IPS DF 4.7 (cell line): ENCODE data around the gene ASPA.
"Not testable (repeated sequence)": the region's sequence is repeated elsewhere in the genome, so short reads cannot be mapped to it uniquely, and the experiment has no call there.

Experiments
- DNase-seq: peaks from one replicate; pipeline ENCODE4 v3.0.0-alpha.2; 2013; ENCODE audit warnings: low spot score; ENCODE audit errors: extremely low read depth

ASPA gene

DNA sequence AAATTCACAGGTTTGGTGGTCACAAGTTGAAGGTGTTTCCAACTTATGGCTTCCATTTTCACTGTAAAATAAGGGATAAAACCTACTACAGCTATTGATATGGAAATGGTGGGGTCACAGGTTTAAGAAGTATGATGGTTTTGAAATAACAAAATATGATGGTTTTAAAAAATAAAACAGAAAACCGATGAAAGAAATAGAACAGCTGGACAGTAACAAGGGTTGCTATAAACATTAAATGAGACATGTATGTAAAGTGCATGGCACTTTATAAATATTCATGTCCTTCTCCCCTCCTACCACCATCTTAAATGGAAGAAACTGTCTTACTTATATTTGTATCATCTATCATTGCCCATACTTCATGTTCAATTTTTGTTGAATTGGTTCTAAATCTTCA is 31.3 kb downstream of the ASPA start:
- DNase-seq: no peak

DNA sequence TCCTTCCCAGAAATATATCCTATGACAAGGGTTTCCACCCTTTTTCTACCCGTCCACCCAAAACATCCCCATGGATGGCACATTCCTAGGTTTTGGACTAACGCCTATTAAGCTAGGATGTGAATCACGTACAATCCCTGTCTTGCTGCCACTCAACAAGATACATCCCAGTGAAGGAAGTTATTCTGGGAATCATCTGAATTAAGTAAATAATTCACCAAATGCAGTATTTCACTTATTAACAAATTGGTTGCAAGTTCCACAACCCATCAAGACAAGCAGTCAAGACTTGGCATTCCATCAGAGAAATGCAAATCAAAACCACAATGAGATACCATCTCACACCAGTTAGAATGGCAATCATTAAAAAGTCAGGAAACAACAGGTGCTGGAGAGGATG is 32.1 kb downstream of the ASPA start:
- DNase-seq: no peak

DNA sequence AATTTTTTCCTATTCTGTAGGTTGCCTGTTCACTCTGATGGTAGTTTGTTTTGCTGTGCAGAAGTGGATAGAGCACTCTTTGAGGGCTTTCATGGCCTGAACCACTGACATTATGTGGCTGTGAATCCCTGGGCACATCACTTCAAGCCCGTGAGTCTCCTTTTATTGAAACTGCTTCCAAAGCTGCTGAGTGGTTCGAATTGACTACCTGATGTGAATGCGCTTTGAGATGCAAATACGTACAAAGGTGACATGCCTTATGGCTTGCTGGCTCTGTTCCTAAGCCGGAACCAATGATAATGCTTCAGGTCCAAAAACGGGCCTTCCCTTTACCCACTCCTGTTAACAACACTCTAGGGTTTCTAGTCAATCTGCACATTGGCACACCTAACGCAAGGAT is 34.3 kb downstream of the ASPA start:
- no peak for DNase-seq

DNA sequence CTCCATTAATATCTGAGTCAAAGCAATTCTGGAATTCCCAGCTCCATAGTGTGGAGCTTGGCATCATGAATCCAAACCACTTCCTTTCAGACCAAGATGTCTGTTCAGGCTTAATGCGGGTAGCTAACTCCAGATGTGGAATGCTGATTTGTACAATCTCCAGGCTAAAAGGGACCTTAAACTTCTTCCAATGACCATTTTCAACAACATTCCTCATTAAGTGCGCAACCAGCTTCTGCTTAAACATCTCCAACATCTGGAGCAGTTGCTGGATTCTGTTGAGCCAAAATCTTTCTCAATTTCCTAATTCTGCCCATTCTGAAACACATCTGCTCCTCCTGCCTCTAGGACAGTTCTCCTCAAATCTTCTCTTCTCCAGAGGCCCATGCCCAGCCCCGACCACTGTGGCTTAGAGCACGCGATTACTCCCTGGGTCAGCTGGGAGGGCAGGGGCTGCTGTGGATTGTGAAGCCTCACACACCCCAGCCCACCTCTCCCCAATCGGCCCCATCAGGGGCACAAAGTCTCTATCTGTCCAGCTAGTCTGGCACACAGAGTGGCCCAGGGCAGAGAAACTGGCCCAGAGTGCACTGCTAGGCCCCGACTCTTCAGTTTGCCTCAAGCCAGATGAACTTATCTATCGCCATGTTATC is 36.2 kb downstream of the ASPA start:
- DNase-seq: no peak

DNA sequence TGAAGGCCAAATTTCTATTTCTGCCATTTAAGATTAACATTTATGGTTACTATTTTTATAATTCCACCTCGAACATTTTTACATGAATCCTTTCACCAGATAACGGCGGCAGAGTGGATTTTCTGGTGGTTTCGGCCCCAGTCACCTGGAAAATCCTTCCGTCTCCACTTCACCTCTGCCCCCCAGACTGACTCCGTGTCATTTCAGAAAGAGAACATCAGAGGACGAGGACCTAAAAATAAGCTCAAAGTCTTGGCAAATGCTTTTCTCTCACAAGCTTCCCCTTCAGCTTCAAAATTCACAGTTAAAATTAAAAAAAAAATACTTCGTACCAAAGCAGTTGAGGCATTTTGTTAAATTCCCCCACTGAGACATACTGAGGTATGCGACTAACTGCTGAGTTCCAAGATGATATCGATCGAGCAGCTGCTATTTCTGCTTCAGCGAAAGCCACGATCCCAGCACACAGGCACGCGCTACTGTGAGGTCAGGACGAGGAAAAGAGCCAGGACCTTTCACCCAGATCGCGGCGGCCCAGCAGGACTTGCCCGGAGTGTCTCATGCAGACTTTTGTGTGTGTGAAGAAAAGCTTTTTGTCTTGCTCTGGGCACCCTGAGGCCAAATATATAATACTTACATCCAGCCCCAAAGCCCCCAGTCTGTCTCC is 36.8 kb downstream of the ASPA start:
- no peak for DNase-seq

DNA sequence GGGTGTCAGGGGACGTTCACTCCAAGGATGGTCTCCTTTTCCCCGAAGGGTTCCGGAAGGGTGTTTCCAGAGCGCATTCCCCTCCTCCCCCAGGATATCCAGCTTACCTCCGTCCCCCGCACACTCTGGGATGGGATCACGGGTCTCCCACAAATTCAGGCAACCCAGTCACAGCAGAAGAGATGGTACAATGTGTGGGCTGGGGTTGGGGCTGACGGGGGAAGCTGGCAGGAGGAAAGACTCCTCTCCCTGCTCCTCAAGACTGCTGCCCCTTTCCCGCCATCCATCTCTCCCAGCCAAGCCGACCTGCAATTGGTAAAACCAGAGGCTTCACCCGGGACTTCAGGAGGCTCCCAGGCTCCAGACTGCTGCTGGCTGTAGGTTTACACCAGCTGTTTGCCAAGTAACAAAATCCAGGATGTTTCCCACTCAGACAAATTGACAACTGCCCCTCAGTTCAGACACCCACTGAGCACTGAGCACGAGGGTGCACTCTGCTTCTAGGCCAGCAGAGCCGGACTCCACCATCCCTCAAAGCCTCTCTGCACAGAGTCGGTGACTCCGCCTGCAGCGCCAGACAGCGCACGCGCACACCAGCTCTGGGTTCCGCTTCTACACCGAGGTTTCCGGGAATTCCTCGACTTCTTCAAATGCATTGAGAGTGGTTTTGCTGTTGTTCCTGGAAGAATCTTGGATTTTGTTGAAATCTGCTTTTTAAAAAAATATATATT is 37.7 kb downstream of the ASPA start:
- no peak for DNase-seq

DNA sequence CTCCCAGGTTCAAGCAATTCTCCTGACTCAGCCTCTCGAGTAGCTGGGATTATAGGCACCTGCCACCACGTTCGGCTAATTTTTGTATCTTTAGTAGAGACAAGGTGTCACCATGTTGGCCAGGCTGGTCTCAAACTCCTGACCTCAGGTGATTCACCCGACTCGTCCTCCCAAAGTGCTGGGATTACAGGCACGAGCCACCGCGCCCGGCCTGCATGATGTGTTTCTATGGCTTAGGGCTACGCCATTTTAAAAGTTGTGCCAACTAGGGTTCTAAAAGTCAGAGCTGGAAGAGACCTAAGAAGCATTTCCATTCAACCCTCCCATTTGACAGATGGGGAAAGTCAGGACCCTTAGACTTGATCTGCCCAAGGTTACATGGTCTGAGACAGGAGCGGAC is 38.4 kb downstream of the ASPA start:
- not testable (repeated sequence) for DNase-seq

DNA sequence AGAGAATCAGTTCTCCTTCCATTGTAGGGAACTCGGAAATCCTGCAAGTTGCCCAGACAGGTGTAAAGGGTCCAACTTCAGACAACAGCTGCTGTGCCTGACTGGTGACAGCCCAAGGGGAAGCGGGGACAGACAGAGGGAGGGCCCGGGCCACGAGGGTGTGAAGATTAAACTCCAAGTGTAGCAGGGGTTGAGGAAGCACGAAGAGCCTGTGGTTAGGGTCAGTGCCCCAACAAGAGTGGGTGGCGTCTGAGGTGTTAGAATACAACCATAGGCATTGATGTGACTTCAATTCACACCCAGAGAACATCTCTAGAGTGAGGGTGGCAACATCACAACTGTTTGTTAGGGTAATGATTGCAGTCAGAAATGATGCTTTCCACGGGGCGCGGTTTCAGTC is 39.1 kb downstream of the ASPA start:
- no peak for DNase-seq

DNA sequence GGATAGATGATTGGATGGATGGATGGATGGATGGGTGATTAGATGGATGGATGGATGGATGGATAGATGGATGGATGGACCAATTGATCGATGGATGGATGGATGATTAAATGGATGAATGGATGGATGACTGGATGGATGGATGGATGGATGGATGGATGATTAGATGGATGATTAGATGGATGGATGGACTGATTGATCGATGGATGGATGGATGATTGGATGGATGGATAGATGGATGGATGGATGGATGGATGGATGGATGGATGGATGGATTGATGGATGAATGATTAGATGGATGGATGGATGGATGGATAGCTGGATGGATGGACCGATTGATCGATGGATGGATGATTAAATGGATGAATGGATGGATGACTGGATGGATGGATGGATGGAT is 43.7 kb downstream of the ASPA start:
- not testable (repeated sequence) for DNase-seq

DNA sequence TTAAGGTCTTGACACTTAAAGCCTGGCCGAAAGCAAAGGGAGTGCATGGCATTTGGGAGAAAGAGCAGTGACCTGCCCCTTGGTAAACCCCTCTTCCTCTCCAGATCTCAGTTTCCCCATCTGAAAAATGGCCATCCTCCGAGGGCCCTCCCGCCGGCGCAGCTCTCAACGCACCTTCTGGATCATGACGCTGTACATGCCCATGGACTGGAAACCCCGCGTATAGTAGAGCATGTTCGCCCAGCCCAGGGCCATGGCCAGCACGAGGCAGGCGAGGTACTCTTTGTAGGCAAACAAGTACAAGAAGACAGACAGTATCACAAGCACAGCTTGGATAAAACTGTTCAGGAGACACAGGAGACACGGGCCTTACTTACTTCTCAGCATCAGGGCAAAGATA is 48.2 kb downstream of the ASPA start:
- no peak for DNase-seq

DNA sequence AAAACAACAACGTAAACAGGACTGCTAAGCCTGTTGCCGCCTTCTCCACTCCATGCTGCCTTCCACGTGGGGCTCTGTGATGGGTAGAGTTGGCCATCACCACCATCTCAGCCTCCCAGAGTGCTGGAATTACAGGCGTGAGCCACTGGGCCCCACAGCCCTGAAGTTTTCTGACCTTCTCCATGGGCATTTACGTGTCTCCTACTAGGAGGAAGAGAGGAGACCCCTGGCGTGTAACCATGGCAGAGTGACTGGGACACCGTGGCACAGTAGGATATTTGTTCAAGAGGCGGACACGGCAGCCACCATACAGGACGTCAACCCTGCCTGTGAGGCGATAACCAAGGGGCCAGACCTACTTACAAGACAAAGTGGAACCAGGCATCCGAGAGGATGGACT is 50.7 kb downstream of the ASPA start:
- no peak for DNase-seq

DNA sequence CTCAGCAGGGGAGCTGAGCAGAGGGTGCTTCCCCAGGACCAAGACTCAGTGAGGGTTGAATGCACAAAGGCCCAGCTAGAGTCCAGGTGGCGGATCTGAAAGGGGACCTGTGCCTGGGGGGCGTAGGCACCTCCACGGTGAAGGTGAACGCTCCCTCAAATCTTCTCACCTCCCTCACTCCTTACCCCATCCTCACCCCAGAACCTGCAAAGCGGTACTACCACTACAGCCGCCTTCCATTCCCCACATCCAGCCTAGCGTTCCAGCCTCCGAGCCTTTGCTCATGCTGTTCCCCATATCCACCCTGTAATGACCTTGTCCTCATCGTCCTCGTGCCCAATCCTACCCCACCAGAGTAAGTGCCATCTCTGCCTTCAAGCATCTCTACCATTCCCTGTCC is 51.2 kb downstream of the ASPA start:
- no peak for DNase-seq

DNA sequence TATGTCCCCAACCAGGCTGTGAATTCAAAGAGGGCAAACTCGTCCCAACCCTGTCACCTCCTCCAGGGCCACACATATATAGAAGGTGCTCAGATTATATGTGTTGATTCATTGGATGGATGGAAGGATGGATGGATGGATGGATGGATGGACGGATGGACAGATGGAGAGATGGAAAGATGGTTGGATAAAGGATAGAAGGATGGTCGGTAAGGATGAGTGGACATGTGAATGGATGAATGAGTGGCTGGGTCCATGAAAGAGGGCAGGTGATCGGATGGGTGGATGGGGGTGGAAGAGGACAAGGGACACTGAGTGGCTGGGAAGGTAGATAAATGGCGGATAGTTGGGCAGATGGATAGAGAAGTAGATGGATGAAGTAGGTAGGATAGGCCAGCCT is 51.7 kb downstream of the ASPA start:
- DNase-seq: no peak

DNA sequence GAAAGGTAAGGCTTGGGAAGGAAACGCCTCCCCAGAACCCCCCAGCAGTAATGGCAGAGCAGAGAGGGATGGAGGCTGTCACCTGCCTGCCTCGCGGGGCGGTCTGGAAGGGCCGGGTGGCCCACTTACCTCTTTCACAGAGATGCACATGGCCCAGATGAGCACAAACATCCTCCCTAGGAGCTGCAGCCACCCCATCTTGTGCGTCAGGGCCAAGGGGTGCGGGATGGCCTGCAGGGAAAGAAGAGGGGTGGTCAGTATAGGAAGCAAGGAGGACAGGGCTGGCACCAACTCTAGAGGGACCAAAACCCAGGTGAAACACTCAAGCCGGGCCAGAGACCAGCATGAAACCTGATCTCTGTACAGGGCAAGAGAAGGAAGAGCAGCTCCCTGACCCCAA is 52.1 kb downstream of the ASPA start:
- no peak for DNase-seq

DNA sequence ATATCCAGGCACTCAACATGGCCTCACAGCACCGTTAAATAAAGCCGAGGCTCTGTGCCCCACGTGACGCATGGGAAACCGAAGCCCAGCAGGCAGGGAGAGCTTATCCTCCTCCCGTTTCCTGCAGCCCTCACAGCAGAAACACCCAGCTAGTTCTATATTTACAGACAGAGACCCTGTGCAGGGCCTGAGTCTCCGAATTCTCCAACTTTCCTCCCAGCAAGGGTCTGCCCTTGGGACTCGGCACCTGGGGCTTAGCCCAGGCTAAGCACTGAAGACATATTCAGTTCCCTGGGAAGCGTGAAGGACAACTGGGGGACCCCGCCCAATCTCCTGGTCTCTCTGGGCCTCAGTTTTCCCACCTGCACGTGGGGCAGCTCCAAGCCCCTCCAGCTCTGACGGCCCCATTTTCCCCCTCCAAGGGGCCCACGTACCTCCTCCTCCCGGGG is 52.6 kb downstream of the ASPA start:
- DNase-seq: no peak

DNA sequence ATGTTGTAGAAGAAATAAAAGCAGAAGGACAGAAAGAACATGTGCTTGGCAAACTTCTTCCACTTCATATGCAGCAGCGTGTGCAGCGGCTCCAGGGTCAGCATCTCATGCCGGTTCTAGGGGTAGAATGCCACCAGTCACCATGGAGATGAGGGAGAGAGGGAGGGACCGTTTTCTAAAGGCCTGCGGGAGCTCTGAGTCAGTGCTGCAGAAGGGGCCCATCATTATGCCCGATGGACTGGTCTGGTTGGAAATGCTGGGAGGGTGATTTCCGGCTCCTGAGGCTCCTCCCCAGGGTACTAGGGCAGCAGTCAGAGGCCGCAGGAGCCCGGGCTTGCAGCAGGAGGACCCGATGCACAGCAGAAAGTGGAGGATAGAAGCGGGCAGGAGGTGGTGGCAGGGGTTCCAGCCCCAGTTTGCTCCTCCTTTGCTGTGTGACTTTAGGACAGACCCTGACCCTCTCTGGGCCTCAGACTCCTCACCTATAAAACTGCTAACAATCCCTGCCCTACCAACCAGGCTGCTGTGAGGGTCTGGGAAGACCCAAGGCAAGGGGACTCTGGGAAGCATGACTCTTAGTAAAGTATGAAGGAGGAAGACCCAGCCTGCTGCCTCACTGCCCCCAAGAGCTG is 53.2 kb downstream of the ASPA start:
- DNase-seq: no peak

DNA sequence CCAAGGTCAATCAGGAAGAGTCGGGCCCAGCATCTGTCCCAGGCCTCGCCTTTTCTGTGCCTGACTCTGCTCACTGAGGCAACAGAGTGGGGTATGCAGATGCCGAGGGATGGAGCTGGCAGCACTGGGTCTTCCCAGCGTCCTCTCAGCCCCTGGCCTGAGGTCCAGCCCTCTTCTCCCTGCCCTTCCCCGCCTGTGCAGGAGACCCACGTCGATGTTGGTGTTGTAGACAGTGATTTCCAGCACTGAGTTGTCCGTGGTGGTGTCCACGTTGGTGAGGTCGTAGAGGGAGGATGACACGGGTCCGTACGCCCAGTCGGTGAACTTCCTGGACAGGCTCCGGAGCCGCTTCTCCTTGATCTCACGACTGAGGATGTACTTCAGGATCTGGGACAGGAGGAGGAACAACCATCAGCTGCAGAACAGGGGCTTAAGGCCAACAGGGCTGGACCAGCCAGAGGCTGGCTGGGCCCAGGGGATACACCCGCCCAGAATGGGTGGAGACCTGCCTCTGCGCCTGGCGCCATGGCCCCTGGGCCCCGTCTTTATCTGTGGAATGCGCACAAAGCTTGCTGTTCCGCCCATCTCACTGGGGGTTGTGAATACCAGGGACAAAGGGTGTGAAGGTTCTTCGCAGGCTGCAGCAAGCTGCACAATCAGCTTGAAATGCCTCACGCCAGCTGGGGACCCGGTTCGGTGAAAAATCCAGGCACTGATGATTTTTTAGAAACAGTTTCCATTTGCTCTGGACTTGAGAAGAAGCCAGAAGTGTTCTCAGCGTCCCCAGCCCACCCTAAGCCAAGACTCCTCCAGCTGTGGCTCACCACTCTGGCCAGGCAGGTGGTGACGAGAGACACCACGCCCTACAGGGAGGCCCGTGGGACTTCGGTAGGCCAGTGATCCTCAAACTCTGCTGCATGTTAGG is 54.3 kb downstream of the ASPA start:
- DNase-seq: no peak

DNA sequence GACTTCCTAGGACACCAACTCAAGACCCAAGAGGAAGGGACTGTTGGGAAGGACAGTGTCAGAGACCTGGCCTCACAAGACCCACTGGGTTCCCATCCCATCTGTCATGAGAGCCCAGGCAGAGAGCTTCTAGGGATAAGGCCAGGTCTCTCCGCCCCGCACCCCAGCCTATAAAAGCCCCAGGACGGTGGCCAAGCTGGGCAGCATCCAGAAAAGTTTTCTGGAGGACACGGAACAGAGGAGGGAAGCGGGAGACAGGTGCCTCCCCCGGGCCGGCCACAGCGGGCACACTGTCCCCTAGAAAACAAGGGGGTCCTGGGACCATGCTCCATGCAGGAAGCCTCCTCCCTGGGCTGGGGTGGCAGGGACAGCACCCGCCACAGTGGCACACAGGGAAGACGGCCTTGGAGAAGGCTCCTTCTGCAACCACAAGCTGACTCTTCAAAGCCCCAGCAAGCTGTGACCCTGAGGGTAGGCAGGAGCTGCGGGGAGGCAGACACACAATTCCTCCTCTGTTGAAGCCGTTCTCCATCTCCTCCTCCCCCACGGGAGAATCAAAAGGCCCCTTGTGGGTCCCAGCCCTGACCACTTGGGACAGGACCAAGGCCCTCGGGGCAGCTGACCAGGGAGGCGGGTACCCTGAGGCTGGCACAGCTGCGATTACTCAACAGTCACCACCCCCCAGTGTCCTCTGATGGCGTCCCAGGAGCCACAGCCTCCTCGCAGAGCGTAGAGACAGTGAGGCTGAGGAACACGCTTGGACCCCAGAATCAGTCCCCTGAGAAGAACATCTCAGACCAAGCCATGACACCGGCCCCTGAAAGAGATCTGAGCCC is 55.7 kb downstream of the ASPA start:
- no peak for DNase-seq

DNA sequence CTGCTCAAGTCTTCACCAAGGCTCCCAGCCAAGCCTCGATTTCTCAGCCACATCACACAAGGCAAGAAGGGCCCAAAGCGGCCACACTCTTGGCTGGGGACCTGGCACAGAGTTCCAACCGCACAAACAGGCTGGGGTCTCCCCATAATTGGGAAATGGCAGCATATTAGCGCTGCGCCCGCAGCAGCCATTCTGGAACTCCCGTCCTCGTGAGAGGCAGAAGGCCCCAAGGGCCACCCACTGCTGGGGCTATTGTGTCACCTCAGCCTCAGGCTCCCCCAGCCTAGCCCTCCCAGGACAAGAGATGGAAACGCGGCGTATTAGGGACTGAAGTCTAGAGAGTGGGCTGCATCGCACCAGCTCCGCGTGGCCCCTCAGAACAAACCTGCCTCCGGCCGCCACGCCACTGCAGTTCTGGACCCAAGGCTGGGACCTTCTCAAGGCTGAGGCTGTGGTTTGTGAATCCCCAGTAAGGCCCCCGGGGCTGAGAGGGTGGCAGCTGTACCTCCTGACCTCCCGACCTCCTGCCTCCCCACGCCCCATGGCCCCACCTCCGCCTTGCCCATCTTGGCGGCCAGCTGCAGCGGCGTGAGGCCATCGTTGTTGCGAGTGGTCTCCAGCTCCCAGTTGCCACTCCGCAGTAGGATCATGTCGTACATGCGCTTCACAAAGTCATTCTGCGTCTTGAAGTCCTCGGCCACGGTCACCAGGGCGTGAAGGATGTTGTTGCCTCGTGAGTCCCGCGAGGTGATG is 56.5 kb downstream of the ASPA start:
- no peak for DNase-seq

DNA sequence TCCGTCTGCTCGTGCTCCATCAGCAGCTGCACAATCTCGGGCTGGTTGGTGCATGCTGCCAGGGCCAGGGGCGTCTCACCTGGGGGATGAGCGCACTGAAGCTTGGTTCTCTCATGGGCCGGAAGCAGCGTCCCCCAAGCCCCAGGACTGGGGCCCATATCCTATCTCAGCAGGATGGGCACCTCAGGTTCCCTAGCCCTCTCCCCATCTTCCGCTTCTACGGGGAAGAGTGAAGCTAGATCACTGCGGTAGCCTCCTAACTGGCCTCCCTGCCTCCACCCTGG is 57.0 kb downstream of the ASPA start:
- DNase-seq: no peak
